Daoy (cell line): ENCODE results near the gene BRINP3. TPM values are rescaled to one million over a fixed set of nuclear protein-coding genes. Genes with fewer than 3 reads are reported as not detected.
A peak's percentile ranks its signal among the peaks of the same experiment; 100 is the strongest.
"Not testable (repeated sequence)": the region's sequence is repeated elsewhere in the genome, so short reads cannot be mapped to it uniquely, and the experiment has no call there.

Experiments
- DNase-seq: peaks from one replicate; pipeline ENCODE4 v3.0.0-alpha.2; 2015; ENCODE audit warnings: low read depth
- total RNA-seq: library from RNA; depleted of rRNA; stranded (reverse); fragments of >200 nt; shearing (Covaris generic); gene quantifications from 2 replicates; pipeline ENCODE4 v1.2.3, GENCODE V29; 2014; rRNA removed

BRINP3 gene
- not detected in 2 replicates for total RNA-seq

DNA sequence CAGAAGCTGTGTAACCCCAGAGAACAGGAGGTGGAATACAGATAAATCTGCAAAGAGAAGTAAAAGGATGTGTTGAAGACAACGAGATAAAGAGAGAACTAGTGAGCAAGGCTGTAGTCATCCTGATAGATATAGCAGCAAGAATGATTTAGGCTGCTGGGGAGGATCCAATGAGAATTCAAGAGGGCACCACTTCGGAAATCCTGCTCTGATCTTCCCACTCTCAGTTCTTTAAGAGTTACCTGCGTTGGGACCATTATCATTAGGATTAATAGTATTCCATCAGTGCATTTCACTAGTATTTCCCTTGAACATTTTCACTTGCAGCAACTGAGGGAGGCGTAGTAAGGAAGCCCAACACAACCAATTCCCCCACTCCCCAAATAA lies at the start of gene BRINP3:
Gene BRINP3 (minus strand): TSS at position 103 of the 387 bp plus-strand sequence.
- DNase-seq, result peak; percentile 3

- no peak for DNase-seq
These were observed 33.9 kb upstream of the BRINP3 start for GRCh38 chr1:190511554-190511953.

DNA sequence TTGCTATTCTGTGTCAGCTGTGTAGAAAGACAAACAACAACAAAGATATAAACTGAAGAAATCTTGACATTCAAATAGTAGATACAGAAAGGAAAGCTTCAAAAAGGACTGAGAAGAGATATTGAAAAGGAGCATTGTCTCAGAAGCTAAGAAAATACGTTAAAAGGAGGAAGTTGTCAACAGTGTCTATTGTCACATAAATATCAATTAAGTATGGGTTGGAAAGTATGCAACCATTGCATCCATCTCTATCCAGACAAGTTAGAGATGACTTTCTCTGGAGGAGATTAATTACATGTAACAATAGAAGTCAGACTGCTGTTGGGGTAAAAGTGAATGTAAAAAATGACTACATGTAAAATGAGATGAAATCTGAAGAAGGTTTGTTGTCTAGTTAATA lies 29.7 kb upstream of the BRINP3 start:
- no peak for DNase-seq

- DNase-seq, result not testable (repeated sequence)
These were observed 26.9 kb upstream of the BRINP3 start for GRCh38 chr1:190504539-190504938.

DNA sequence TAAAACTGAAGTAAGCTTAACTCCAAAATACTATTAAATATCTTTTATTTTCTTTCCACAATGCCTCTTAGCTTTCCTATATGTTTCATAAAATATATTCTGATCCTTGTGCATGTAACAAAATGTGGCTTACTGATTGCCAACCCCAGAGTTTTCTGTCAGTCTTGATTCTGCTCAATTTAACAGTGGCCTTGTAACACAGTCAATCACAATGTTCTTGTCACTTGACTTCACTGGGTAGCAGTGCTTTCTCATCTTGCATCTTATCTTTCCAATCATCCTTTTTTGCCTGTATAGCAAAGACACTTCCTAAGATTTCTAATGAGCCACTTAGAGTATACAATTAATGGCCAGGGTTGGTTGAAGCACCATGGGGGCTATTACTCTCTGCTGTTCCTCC lies 19.9 kb upstream of the BRINP3 start:
- DNase-seq, result no peak

- DNase-seq, result no peak
These were observed 16.8 kb upstream of the BRINP3 start for GRCh38 chr1:190494451-190494850.

GRCh38 chr1:190491404-190491803 lies 13.7 kb upstream of the BRINP3 start:
- no peak for DNase-seq

- no peak for DNase-seq
These were observed 6.4 kb upstream of the BRINP3 start for GRCh38 chr1:190484045-190484444.

- no peak for DNase-seq
These were observed 2.6 kb upstream of the BRINP3 start for GRCh38 chr1:190480231-190480630.

DNA sequence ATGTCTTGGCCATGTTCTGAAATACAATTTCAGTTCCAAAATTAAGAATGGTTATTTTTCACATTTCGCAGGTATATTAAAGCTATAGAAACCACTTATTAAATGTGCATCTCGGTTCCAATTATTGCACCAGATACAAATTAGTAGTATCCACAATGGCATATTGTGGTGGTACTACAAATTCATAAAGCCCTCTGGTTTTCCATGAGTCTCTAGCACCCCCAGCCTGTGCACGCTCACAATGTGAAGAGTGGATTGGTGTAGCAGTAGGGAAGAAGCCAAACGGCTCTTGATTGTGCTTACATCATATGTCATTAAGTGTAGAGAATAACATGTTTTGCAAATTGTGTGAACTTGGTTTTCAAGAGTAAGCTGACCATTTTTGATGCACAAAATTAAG lies 1.9 kb upstream of the BRINP3 start:
- no peak for DNase-seq

DNA sequence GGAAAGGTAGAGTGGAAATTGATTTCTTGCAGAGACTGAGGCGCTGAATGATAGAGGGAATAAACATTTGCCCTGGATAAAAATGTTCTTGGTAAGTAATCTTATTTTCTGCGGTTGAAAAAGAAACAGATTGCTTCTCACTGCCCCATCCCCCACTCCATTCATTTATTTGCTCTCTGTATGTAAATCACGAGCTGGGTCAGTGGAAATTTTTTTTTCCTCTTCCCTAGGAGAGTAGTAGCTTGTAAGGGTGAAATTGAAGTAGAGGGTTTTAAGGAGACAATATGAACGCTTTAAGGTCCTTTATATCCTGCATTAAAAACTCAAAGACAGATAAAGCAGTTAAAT lies 1.4 kb upstream of the BRINP3 start:
- DNase-seq, result no peak

- peak; percentile 40 for DNase-seq
These were observed 735 bp upstream of the BRINP3 start for GRCh38 chr1:190478149-190479049.

DNA sequence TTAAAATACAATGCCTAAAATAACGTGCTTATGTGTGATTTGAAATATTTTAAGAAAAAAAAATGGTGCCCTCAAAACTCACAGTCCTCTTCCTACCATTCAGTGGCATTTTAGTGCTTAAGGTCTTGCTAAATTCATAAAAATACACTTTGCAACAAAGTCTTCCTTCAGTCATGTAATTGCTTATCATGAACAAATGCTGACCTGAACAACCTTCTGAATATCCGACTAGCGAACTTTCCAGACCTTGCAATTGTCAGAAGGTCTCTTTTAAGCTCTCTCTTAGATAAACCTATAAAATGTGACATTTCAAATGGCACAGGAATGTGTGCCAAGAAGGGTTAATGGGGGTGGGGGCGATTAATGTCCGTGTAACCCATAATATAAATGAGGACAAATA lies 858 bp downstream of the BRINP3 start:
- no peak for DNase-seq

GRCh38 chr1:190476321-190476720 lies 1.3 kb downstream of the BRINP3 start:
- DNase-seq, result no peak

GRCh38 chr1:190475421-190476141 lies 2.1 kb downstream of the BRINP3 start:
- DNase-seq, result peak; percentile 15

- peak; percentile 6 for DNase-seq
These were observed 2.9 kb downstream of the BRINP3 start for GRCh38 chr1:190474650-190475211.

- DNase-seq, result no peak
These were observed 3.7 kb downstream of the BRINP3 start for GRCh38 chr1:190474010-190474409.

- no peak for DNase-seq
These were observed 5.2 kb downstream of the BRINP3 start for GRCh38 chr1:190472494-190472893.

DNA sequence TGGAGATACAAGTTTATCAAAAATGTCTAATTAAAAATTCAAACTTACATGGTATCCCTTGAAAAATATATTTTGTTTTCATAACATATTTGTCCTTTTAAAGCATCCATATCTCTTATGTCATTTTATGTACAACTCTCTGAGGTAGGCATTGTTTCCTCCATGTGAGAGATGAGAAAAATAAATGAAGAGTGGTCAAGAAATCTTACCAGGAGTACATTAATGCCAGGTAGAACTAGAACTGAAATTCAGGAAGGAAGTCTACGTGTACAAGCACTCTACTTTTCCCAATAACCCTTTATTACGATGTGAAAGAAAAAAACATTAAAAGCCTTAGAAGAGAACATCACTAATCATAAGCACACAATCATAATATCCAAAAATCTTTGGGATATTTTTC lies 5.6 kb downstream of the BRINP3 start:
- no peak for DNase-seq

DNA sequence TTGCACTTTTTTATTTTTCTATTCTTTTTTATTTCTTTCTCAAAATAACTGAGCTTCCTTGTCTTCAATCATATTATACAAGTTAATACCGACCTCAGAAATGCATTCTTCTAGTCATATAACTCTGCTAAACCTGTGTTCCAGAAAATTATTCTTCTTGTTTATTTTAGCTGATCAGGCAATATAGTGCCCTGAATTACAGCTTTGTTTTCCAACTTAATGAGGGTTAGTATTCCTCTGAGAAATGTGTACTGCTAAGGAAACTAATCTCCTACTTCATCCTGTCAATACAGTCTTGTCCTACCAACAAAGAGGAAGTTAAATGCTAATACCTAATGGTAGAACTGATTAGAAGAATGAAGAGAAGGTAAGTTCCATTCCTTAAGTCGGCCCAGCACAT lies 13.0 kb downstream of the BRINP3 start:
- no peak for DNase-seq

DNA sequence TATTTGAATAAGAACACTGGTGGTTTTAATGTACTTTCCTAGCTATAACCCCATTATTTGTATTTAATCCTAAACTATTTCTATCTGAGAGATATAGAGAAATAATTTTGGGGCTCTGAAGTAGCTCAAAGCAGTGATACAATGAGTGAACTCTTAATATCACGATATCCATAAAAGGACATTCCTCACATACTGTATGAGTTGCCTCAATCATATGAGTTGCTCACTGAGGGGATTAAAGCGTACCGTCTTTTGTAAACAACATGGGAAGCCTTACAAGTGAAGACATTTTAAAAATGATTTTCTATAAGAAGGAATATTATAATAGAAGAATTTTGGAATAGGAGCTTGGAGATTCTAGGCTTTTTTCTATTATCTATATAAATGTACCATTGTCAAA lies 21.5 kb downstream of the BRINP3 start:
- no peak for DNase-seq

- DNase-seq, result no peak
These were observed 22.0 kb downstream of the BRINP3 start for GRCh38 chr1:190455631-190456030.

- no peak for DNase-seq
These were observed 24.1 kb downstream of the BRINP3 start for GRCh38 chr1:190453550-190453949.
